ENCODE results near the gene TBL1X.

Gene TBL1X

GRCh38 chrX:9676738-9677097 is 211.9 kb downstream of the TBL1X start:
- no peak for DNase-seq

- no peak for DNase-seq
Measured at GRCh38 chrX:9677098-9677739, 212.4 kb downstream of the TBL1X start.

GRCh38 chrX:9678215-9678965 is 213.5 kb downstream of the TBL1X start:
- no peak for DNase-seq

GRCh38 chrX:9681011-9681410 is 216.2 kb downstream of the TBL1X start:
- DNase-seq = no peak

GRCh38 chrX:9681422-9681821 is 216.6 kb downstream of the TBL1X start:
- no peak for DNase-seq

- DNase-seq = peak in 1 of 2 experiments; percentile 24
Measured at GRCh38 chrX:9682456-9682855, 217.6 kb downstream of the TBL1X start.

GRCh38 chrX:9682861-9683260 is 218.0 kb downstream of the TBL1X start:
- no peak for DNase-seq

GRCh38 chrX:9683350-9683749 is 218.5 kb downstream of the TBL1X start:
- DNase-seq = no peak

GRCh38 chrX:9687899-9688298 is 223.0 kb downstream of the TBL1X start:
- no peak for DNase-seq

- no peak for DNase-seq
Measured at GRCh38 chrX:9688833-9689232, 224.0 kb downstream of the TBL1X start.

GRCh38 chrX:9690046-9690445 is 225.2 kb downstream of the TBL1X start:
- no peak for DNase-seq

GRCh38 chrX:9693307-9694001 is 228.6 kb downstream of the TBL1X start:
- no peak for DNase-seq

- DNase-seq = no peak
Measured at GRCh38 chrX:9698576-9698975, 233.7 kb downstream of the TBL1X start.

- no peak for DNase-seq
Measured at GRCh38 chrX:9700555-9700954, 235.7 kb downstream of the TBL1X start.

- no peak for DNase-seq
Measured at GRCh38 chrX:9701790-9702189, 236.9 kb downstream of the TBL1X start.

- DNase-seq = no peak
Measured at GRCh38 chrX:9703406-9703805, 238.5 kb downstream of the TBL1X start.

- no peak for DNase-seq
Measured at GRCh38 chrX:9704876-9705465, 240.1 kb downstream of the TBL1X start.

- no peak for DNase-seq
Measured at GRCh38 chrX:9706421-9706820, 241.6 kb downstream of the TBL1X start.

- DNase-seq = no peak
Measured at GRCh38 chrX:9707306-9708033, 242.6 kb downstream of the TBL1X start.

GRCh38 chrX:9708086-9708485 is 243.2 kb downstream of the TBL1X start:
- no peak for DNase-seq

- DNase-seq = peak in 1 of 2 experiments; percentile 69
Measured at GRCh38 chrX:9708923-9709553, 244.2 kb downstream of the TBL1X start.

GRCh38 chrX:9710332-9710731 is 245.5 kb downstream of the TBL1X start:
- no peak for DNase-seq

- no peak for DNase-seq
Measured at GRCh38 chrX:9717376-9717775, 252.5 kb downstream of the TBL1X start.
